NK-92 (cell line): Measurements from ENCODE around the gene ZMYM4.
"Not testable (repeated sequence)": the region's sequence is repeated elsewhere in the genome, so short reads cannot be mapped to it uniquely, and the experiment has no call there.

Source experiments
- DNase-seq: peaks from one replicate; lab custom pipeline; 2025; ENCODE audit not compliant: unreplicated experiment; lab: John Stamatoyannopoulos, UW

ZMYM4 gene

GRCh38 chr1:35449334-35450008 is 181.0 kb downstream of the ZMYM4 start:
- no peak for DNase-seq

- DNase-seq = no peak
Measured at GRCh38 chr1:35451125-35451528, 182.6 kb downstream of the ZMYM4 start.

- no peak for DNase-seq
Measured at GRCh38 chr1:35452106-35452774, 183.7 kb downstream of the ZMYM4 start.

- DNase-seq = no peak
Measured at GRCh38 chr1:35453031-35453430, 184.5 kb downstream of the ZMYM4 start.

- no peak for DNase-seq
Measured at GRCh38 chr1:35454176-35454575, 185.7 kb downstream of the ZMYM4 start.

GRCh38 chr1:35454616-35455015 is 186.1 kb downstream of the ZMYM4 start:
- no peak for DNase-seq

GRCh38 chr1:35460796-35461195 is 192.3 kb downstream of the ZMYM4 start:
- no peak for DNase-seq

GRCh38 chr1:35461966-35462651 is 193.6 kb downstream of the ZMYM4 start:
- DNase-seq = no peak

- no peak for DNase-seq
Measured at GRCh38 chr1:35463232-35463631, 194.7 kb downstream of the ZMYM4 start.

- not testable (repeated sequence) for DNase-seq
Measured at GRCh38 chr1:35463749-35464148, 195.2 kb downstream of the ZMYM4 start.

- DNase-seq = no peak
Measured at GRCh38 chr1:35466120-35466519, 197.6 kb downstream of the ZMYM4 start.

GRCh38 chr1:35470977-35471613 is 202.6 kb downstream of the ZMYM4 start:
- no peak for DNase-seq
